CD14-positive monocyte (primary cell): ENCODE measurements around the gene LRRN2. TPM values are rescaled to one million over a fixed set of nuclear protein-coding genes. Genes with fewer than 3 reads are reported as not detected.
A peak's percentile ranks its signal among the peaks of the same experiment; 100 is the strongest.

Source experiments
- DNase-seq, 3 donors: peaks; one replicate each; pipeline ENCODE4 v3.0.0-alpha.2; 2011 to 2022
- H2AFZ ChIP-seq: 2 replicates; pipeline ENCODE4 v1.6.0; 2012; ENCODE audit warnings: mild to moderate bottlenecking, low read depth, low read length, inconsistent platforms; ENCODE audit not compliant: insufficient read depth, poor library complexity, severe bottlenecking
- H3K27ac ChIP-seq, 2 donors: 1 replicate in 1 of 2; 2 replicates in 1 of 2; pipeline ENCODE4 v1.5.1; 2012 to 2013; ENCODE audit warnings: low read length in 2 of 2, control low read depth in 1 of 2, inconsistent platforms in 1 of 2, low read depth in 1 of 2, mild to moderate bottlenecking in 1 of 2
- H3K27me3 ChIP-seq, 2 donors: one replicate each; pipeline versions ENCODE4 v1.6.0 to v1.6.1; 2011 to 2013; ENCODE audit warnings: low read length in 2 of 2; ENCODE audit not compliant: control insufficient read depth in 2 of 2, insufficient read depth in 2 of 2
- H3K36me3 ChIP-seq, 2 donors: replicated peaks in 1 of 2; 1 replicate in 1 of 2; 2 replicates in 1 of 2; pipeline versions ENCODE4 v1.5.1 to v1.6.1; 2012 to 2013; ENCODE audit warnings: low read length in 2 of 2, control low read depth in 1 of 2, inconsistent platforms in 1 of 2, mild to moderate bottlenecking in 1 of 2; ENCODE audit not compliant: insufficient read depth in 2 of 2, control insufficient read depth in 1 of 2
- H3K4me1 ChIP-seq, 2 donors: 1 replicate in 1 of 2; 2 replicates in 1 of 2; pipeline versions ENCODE4 v1.5.1 to v1.6.1; 2012 to 2013; ENCODE audit warnings: low read length in 2 of 2, control low read depth in 1 of 2, inconsistent platforms in 1 of 2, mild to moderate bottlenecking in 1 of 2, moderate library complexity in 1 of 2; ENCODE audit not compliant: insufficient read depth in 2 of 2, control insufficient read depth in 1 of 2
- H3K4me2 ChIP-seq: replicated peaks from 2 replicates; pipeline ENCODE3; 2012; ENCODE audit warnings: low read length, moderate library complexity, mild to moderate bottlenecking; ENCODE audit not compliant: poor library complexity, severe bottlenecking; ENCODE audit errors: extremely low read depth
- H3K4me3 ChIP-seq, 3 experiments: fragments of 200-600 bp in 1 of 3; sonication (generic) in 1 of 3; replicated peaks in 1 of 3; 1 replicate in 2 of 3; 2 replicates in 1 of 3; pipeline ENCODE4 v1.5.1; 2011 to 2013; ENCODE audit warnings: low read length in 3 of 3, mild to moderate bottlenecking in 3 of 3, control low read depth in 2 of 3, low read depth in 2 of 3, inconsistent platforms in 1 of 3, moderate library complexity in 1 of 3
- H3K79me2 ChIP-seq: 2 replicates; pipeline ENCODE4 v1.6.0; 2012; ENCODE audit warnings: mild to moderate bottlenecking, control low read depth, inconsistent platforms, low read length, moderate library complexity; ENCODE audit not compliant: insufficient read depth
- H3K9ac ChIP-seq: 2 replicates; pipeline ENCODE4 v1.6.0; 2017; ENCODE audit warnings: low read length, mild to moderate bottlenecking; ENCODE audit not compliant: insufficient read depth, poor library complexity, severe bottlenecking
- H3K9me3 ChIP-seq, 2 donors: replicated peaks in 1 of 2; 1 replicate in 1 of 2; 2 replicates in 1 of 2; pipeline versions ENCODE4 v1.5.1 to v1.6.1; 2012 to 2013; ENCODE audit warnings: low read length in 2 of 2, control low read depth in 1 of 2; ENCODE audit not compliant: control insufficient read depth in 1 of 2, insufficient read depth in 1 of 2
- H4K20me1 ChIP-seq: 2 replicates; pipeline ENCODE4 v1.6.0; 2012; ENCODE audit warnings: mild to moderate bottlenecking, low read length, control low read depth, moderate library complexity; ENCODE audit not compliant: insufficient read depth
- H3K27ac Mint-ChIP-seq, 7 donors: one replicate each; pipeline ENCODE4 v1.8.0; 2020; ENCODE audit warnings: mild to moderate bottlenecking in 7 of 7, mixed read lengths in 7 of 7, moderate library complexity in 6 of 7, inconsistent platforms in 2 of 7
- H3K27me3 Mint-ChIP-seq, 3 donors: one replicate each; pipeline ENCODE4 v1.8.0; 2021 to 2022; ENCODE audit warnings: low read depth in 3 of 3, mild to moderate bottlenecking in 3 of 3, mixed read lengths in 3 of 3, moderate library complexity in 3 of 3, inconsistent platforms in 1 of 3
- H3K36me3 Mint-ChIP-seq, 2 donors: one replicate each; pipeline ENCODE4 v1.8.0; 2020; ENCODE audit warnings: mixed read lengths in 2 of 2, inconsistent platforms in 1 of 2, mild to moderate bottlenecking in 1 of 2
- H3K4me1 Mint-ChIP-seq: one replicate; pipeline ENCODE4 v1.8.0; 2020; ENCODE audit warnings: mild to moderate bottlenecking, mixed read lengths
- H3K4me3 Mint-ChIP-seq, 2 donors: one replicate each; pipeline ENCODE4 v1.8.0; 2020; ENCODE audit warnings: mild to moderate bottlenecking in 2 of 2, mixed read lengths in 2 of 2, moderate library complexity in 1 of 2
- H3K9me3 Mint-ChIP-seq, 7 donors: one replicate each; pipeline ENCODE4 v1.8.0; 2020 to 2022; ENCODE audit warnings: mixed read lengths in 7 of 7, mild to moderate bottlenecking in 6 of 7, moderate library complexity in 6 of 7, inconsistent platforms in 2 of 7
- WGBS: methylation state at CpG from one replicate; pipeline ENCODE4 v1.1.5; 2013; ENCODE audit warnings: missing lambda C conversion rate; ENCODE audit not compliant: insufficient coverage; 5-methylcytosine and 5-hydroxymethylcytosine counted together
- intact Hi-C, 2 donors: fragments of 100-400 bp; cut with micrococcal nuclease; formaldehyde crosslinking; loops; one replicate each; pipeline versions ENCODE4 v1.15.0 to v1.15.1; 2023
- polyA plus RNA-seq, 3 donors: library from polyadenylated mRNA; depleted of rRNA in 1 of 3; unstranded in 2 of 3; stranded (reverse) in 1 of 3; fragments of 300-500 nt in 2 of 3; fragments of >200 nt in 1 of 3; fragmentation: Illumina TruSeq in 2 of 3; gene quantifications; 1 replicate in 2 of 3; 2 replicates in 1 of 3; pipeline ENCODE4 v1.2.3, GENCODE V29; 2012 to 2021
- TF ChIP-seq, protein P1 (sequence below): fragments of 200-600 bp; IDR thresholded peaks from one replicate; pipeline ENCODE4 v1.8.0; 2022; ENCODE audit warnings: antibody characterized with exemption, mild to moderate bottlenecking

LRRN2 gene
- polyA plus RNA-seq, 3 donors = not detected

DNA sequence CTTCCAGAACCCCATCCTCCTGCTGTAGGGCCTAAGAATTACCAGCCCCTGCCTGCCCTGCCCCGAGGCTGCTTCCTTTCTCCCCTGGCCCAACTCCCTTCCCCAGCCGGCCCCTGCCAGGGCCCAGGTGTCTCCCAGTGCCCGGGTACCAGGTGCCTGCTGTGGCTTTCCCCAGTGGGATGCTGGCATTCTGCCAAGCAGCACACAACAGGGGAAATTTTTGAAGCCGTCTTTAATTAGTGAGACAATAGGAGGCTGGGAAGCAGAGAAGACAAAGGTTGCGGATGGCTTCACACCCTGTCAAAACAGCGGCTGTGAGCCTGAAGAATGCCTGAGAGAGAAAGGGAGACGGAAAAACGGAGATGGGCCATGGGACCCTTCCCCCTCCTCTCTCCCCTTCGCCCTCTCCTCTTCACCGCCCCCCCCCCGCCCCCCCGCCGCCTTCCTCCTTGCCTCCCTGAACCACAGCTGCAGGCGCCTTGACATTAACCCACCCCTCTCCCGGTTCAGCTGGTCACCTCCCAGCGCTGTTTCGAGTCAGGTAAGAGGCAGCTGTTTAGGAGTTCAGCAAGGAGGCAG is 33.6 kb downstream of the LRRN2 start:
- Histone ChIP-seq H4K20me1 (no peaks in the 10 kb centered on the region), H3K9me3 (no peaks in the 10 kb centered on the region), H3K4me2 (no peak overlapping the region), H3K9ac (no peak overlapping the region), H3K4me3 (no peak overlapping the region), H3K27ac (no peak overlapping the region), H3K79me2 (no peaks in the 10 kb centered on the region), H2AFZ (no peak overlapping the region), H3K36me3 (no peaks in the 10 kb centered on the region), H3K27me3 (peaks cover 0 to 17% of the 10 kb centered on the region in 2 donors), H3K4me1 (no peaks in the 10 kb centered on the region)
- Mint-ChIP-seq H3K27ac (no peak overlapping the region), H3K4me1 (peaks cover 7% of the 10 kb centered on the region), H3K9me3 (no peaks in the 10 kb centered on the region), H3K4me3 (no peak overlapping the region), H3K36me3 (no peaks in the 10 kb centered on the region), H3K27me3 (peaks cover 11 to 29% (median 14%) of the 10 kb centered on the region in 3 donors)
- TF ChIP-seq, protein P1, sequence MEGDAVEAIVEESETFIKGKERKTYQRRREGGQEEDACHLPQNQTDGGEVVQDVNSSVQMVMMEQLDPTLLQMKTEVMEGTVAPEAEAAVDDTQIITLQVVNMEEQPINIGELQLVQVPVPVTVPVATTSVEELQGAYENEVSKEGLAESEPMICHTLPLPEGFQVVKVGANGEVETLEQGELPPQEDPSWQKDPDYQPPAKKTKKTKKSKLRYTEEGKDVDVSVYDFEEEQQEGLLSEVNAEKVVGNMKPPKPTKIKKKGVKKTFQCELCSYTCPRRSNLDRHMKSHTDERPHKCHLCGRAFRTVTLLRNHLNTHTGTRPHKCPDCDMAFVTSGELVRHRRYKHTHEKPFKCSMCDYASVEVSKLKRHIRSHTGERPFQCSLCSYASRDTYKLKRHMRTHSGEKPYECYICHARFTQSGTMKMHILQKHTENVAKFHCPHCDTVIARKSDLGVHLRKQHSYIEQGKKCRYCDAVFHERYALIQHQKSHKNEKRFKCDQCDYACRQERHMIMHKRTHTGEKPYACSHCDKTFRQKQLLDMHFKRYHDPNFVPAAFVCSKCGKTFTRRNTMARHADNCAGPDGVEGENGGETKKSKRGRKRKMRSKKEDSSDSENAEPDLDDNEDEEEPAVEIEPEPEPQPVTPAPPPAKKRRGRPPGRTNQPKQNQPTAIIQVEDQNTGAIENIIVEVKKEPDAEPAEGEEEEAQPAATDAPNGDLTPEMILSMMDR = no peak
- no peak for DNase-seq
- 21% methylated on average over 4 of the region's 17 CpGs for WGBS
- intact Hi-C loops = no loop called here

DNA sequence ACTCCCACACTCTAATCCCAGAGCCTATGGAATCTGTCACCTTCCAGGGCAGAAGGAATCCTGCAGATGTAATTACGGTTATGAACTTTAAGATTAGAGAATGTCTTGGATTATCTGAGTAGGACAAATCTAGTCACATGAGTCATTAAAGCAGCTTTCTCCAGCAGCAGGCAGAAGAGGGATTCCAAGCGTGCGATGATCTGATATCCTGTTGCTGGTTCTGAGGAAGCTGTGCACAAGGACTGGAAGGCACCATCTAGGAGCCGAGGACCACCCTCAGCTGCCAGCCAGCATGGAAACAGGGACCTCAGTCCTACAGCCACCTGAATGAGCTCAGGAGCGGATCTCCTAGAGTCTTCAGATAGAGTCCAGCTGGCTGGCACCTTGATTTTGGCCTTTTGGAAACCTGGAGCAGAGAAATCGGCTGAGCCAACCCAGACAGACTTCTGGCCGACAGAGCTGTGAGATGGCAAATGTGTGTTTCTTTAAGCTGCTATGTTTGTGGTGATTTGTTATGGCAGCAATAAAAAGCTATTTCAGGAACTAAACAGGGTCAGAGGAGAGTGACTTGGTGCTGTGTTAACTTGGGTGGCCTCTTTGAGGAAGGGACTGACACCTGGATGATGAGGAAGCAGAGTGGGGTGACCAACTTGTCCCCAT is 34.5 kb downstream of the LRRN2 start:
- WGBS = 90% methylated on average over 7 of the region's 7 CpGs
- Histone ChIP-seq H3K9me3 (no peaks in the 10 kb centered on the region), H3K27me3 (peaks cover 0 to 17% of the 10 kb centered on the region in 2 donors), H3K36me3 (no peaks in the 10 kb centered on the region), H3K9ac (no peak overlapping the region), H3K79me2 (no peaks in the 10 kb centered on the region), H3K4me1 (no peaks in the 10 kb centered on the region), H2AFZ (no peak overlapping the region), H3K4me2 (no peak overlapping the region), H3K4me3 (no peak overlapping the region), H3K27ac (no peak overlapping the region), H4K20me1 (no peaks in the 10 kb centered on the region)
- no peaks in the 10 kb centered on the region for H3K36me3 Mint-ChIP-seq
- TF ChIP-seq, protein P1 = no peak
- peaks cover 7% of the 10 kb centered on the region for H3K4me1 Mint-ChIP-seq
- peaks cover 11 to 30% (median 14%) of the 10 kb centered on the region in 3 donors for H3K27me3 Mint-ChIP-seq
- no peak for DNase-seq
- no peaks in the 10 kb centered on the region for H3K9me3 Mint-ChIP-seq
- peak overlapping the region in 1 of 2 donors; percentile 69 for H3K4me3 Mint-ChIP-seq
- no peak overlapping the region for H3K27ac Mint-ChIP-seq
- intact Hi-C loops = no loop called here
